Panc1 (cell line): ENCODE results near the gene CYSTM1. TPM values are rescaled to one million over a fixed set of nuclear protein-coding genes. Genes with fewer than 3 reads are reported as not detected.
A peak's percentile ranks its signal among the peaks of the same experiment; 100 is the strongest.

Source experiments
- ATAC-seq: fragments of 200-7000 bp; cut with Tn5 transposase; 2 replicates; pipeline ENCODE4 v1.9.1; 2020; ENCODE audit warnings: mild to moderate bottlenecking, moderate library complexity
- BruUV-seq: library from RNA; stranded (reverse); fragments of 400-500 nt; replicated peaks from 2 replicates; lab custom pipeline; 2021; lab: Mats Ljungman, UMichigan
- CTCF ChIA-PET: fragments of 300-600 bp; sonication (Branson Sonifier 250); formaldehyde crosslinking; loops from one replicate; lab custom pipeline; 2022; ENCODE audit warnings: antibody characterized with exemption; lab: Charles Lee
- POLR2A ChIA-PET: fragments of 300-600 bp; sonication (Branson Sonifier 250); formaldehyde crosslinking; loops from one replicate; lab custom pipeline; 2022; ENCODE audit warnings: antibody characterized with exemption; lab: Charles Lee
- DNase-seq: peaks from one replicate; pipeline ENCODE4 v3.0.0-alpha.2; 2010; ENCODE audit warnings: low read depth, low spot score
- H3K27ac ChIP-seq: 2 replicates; pipeline ENCODE4 v1.5.1; 2011; ENCODE audit warnings: mild to moderate bottlenecking, low read length, inconsistent platforms
- H3K27me3 ChIP-seq: fragments of 200-500 bp; sonication (Bioruptor generic); 2 replicates; pipeline ENCODE4 v1.6.0; 2014; ENCODE audit warnings: low read length, inconsistent platforms; ENCODE audit not compliant: control insufficient read depth, insufficient read depth
- H3K36me3 ChIP-seq: fragments of 200-500 bp; sonication (Bioruptor generic); 2 replicates; pipeline ENCODE4 v1.5.1; 2014; ENCODE audit warnings: inconsistent platforms, mild to moderate bottlenecking, low read length, moderate library complexity; ENCODE audit not compliant: control insufficient read depth, insufficient read depth
- H3K4me1 ChIP-seq: 2 replicates; pipeline ENCODE4 v1.5.1; 2011; ENCODE audit warnings: inconsistent platforms, mild to moderate bottlenecking, low read length, moderate library complexity; ENCODE audit not compliant: control insufficient read depth, insufficient read depth
- H3K4me3 ChIP-seq, 2 experiments: 2 replicates each; pipeline ENCODE4 v1.5.1; 2011 to 2012; ENCODE audit warnings: low read depth in 2 of 2, low read length in 2 of 2, mild to moderate bottlenecking in 2 of 2, inconsistent platforms in 1 of 2, moderate library complexity in 1 of 2
- H3K9me3 ChIP-seq: fragments of 200-500 bp; sonication (Bioruptor generic); 2 replicates; pipeline ENCODE4 v1.5.1; 2014; ENCODE audit warnings: low read depth, mild to moderate bottlenecking, inconsistent platforms, low read length, moderate library complexity; ENCODE audit not compliant: control insufficient read depth, insufficient read depth
- POLR2AphosphoS5 ChIP-seq: IDR thresholded peaks from 2 replicates; pipeline ENCODE4 v1.6.1; 2012; ENCODE audit warnings: mild to moderate bottlenecking, low read depth, low read length, moderate library complexity
- SIN3A ChIP-seq: IDR thresholded peaks from 2 replicates; pipeline ENCODE4 v1.6.1; 2012; ENCODE audit warnings: low read depth, mild to moderate bottlenecking, low read length, moderate library complexity, borderline replicate concordance; ENCODE audit not compliant: insufficient read depth
- TCF7L2 ChIP-seq: IDR thresholded peaks from 2 replicates; pipeline ENCODE4 v1.6.1; 2011; ENCODE audit warnings: mild to moderate bottlenecking, low read depth, low read length, inconsistent platforms
- in situ Hi-C: cut with HindIII; loops from 2 replicates; pipeline ENCODE4 v1.10.0; 2016; ENCODE audit warnings: low sequenced_read_pairs, low pct_unique_long_range_greater_than_20kb
- intact Hi-C: fragments of 100-400 bp; cut with micrococcal nuclease; formaldehyde crosslinking; loops from one replicate; pipeline ENCODE4 v1.10.0; 2022; ENCODE audit not compliant: unreplicated experiment
- total RNA-seq: library from RNA; stranded (reverse); gene quantifications from one replicate; pipeline ENCODE4 v1.2.1, GENCODE V29; 2021; ENCODE audit not compliant: unreplicated experiment
- TF ChIP-seq, protein P1 (sequence below), 2 experiments: IDR thresholded peaks; 2 replicates each; pipeline ENCODE4 v1.6.1; 2011 to 2012; ENCODE audit warnings: low read depth in 2 of 2, control low read depth in 1 of 2, low read length in 1 of 2, mild to moderate bottlenecking in 1 of 2, moderate library complexity in 1 of 2; ENCODE audit not compliant: insufficient read depth in 1 of 2
- TF ChIP-seq, protein P2 (sequence below): fragments of 450-650 bp; IDR thresholded peaks from 2 replicates; pipeline ENCODE4 v1.5.1; 2017; ENCODE audit warnings: mild to moderate bottlenecking

Gene CYSTM1
- total RNA-seq, 1 experiment from 2014 or later = 126 TPM

DNA sequence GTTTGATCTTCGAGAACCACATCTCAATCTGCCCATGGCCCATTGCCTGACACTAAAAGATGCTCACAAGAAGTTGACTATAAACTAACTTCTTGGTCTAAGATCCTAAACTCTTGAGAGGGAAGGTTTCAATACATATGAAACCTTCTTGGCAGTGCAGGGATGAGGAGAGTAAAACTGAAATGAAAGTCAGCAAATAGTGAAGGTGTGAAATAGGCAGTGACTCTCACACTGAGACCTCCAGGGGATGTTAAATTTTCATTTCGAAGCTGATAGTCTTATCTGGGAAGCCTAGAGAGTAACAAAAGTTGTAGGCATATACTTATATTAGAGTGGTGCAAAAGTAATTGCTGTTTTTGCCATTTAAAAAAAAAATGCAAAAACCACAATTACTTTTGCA lies 974 bp upstream of the CYSTM1 start:
- Histone ChIP-seq H3K4me1 (peaks cover 27% of the 10 kb centered on the region), H3K27ac (peak overlapping the region; percentile 91), H3K27me3 (no peaks in the 10 kb centered on the region), H3K9me3 (no peaks in the 10 kb centered on the region), H3K36me3 (no peaks in the 10 kb centered on the region), H3K4me3 (no peak overlapping the region)
- intact Hi-C loops (no loop called here), in situ Hi-C loops (no loop called here)
- no peak for TF ChIP-seq SIN3A
- TF ChIP-seq, protein P1, sequence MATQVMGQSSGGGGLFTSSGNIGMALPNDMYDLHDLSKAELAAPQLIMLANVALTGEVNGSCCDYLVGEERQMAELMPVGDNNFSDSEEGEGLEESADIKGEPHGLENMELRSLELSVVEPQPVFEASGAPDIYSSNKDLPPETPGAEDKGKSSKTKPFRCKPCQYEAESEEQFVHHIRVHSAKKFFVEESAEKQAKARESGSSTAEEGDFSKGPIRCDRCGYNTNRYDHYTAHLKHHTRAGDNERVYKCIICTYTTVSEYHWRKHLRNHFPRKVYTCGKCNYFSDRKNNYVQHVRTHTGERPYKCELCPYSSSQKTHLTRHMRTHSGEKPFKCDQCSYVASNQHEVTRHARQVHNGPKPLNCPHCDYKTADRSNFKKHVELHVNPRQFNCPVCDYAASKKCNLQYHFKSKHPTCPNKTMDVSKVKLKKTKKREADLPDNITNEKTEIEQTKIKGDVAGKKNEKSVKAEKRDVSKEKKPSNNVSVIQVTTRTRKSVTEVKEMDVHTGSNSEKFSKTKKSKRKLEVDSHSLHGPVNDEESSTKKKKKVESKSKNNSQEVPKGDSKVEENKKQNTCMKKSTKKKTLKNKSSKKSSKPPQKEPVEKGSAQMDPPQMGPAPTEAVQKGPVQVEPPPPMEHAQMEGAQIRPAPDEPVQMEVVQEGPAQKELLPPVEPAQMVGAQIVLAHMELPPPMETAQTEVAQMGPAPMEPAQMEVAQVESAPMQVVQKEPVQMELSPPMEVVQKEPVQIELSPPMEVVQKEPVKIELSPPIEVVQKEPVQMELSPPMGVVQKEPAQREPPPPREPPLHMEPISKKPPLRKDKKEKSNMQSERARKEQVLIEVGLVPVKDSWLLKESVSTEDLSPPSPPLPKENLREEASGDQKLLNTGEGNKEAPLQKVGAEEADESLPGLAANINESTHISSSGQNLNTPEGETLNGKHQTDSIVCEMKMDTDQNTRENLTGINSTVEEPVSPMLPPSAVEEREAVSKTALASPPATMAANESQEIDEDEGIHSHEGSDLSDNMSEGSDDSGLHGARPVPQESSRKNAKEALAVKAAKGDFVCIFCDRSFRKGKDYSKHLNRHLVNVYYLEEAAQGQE (IDR thresholded peaks at IDR 0.05; ENCODE audit: insufficient read depth in 1 of 2, low read depth in 2 of 2, low read length in 1 of 2) = no peak
- TF ChIP-seq, protein P2, sequence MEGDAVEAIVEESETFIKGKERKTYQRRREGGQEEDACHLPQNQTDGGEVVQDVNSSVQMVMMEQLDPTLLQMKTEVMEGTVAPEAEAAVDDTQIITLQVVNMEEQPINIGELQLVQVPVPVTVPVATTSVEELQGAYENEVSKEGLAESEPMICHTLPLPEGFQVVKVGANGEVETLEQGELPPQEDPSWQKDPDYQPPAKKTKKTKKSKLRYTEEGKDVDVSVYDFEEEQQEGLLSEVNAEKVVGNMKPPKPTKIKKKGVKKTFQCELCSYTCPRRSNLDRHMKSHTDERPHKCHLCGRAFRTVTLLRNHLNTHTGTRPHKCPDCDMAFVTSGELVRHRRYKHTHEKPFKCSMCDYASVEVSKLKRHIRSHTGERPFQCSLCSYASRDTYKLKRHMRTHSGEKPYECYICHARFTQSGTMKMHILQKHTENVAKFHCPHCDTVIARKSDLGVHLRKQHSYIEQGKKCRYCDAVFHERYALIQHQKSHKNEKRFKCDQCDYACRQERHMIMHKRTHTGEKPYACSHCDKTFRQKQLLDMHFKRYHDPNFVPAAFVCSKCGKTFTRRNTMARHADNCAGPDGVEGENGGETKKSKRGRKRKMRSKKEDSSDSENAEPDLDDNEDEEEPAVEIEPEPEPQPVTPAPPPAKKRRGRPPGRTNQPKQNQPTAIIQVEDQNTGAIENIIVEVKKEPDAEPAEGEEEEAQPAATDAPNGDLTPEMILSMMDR = no peak
- no peak for TF ChIP-seq POLR2AphosphoS5
- no peak for TF ChIP-seq TCF7L2
- DNase-seq (no peak), ATAC-seq (no peak)
- BruUV-seq = no TSS peak
- CTCF ChIA-PET = no interaction called here
- POLR2A ChIA-PET = interaction anchor here (0.6 kb wide), 1 partner anchor 14 kb away, joined by 14 read pairs; no protein-coding TSS in a partner anchor

DNA sequence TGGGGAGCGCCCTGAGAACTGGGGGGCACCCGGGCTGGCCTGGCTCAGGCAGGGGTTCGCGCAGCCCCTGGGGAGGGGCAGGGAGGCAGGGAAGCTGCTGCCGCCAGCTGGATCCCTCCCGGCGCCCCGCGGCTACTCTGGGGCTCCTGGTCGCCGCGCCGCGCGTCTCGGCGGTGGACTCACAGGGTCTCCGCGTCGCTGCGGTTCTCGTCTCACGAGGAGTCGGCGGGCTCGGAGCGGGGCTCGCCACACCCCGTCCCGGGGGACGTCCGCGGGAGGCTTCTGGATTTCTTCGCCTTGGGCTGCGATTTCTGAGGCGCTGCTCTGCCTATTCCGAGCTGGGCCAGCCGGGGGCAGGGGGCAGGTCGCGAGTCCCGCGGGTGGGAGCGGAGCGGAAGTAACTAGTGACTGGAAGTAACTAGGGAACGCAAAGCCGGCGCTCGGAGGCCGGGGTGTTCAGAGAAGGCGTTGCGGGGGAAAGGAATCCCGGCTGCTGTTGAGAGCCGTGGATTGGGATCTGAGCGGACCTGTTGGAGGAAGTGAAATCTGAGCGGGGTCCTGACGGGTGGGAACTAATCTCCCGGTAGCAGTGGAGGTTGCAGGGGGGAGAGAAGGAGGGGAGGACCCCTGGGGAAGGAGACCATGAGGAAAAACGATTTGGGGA lies 511 bp downstream of the CYSTM1 start:
- no peak for DNase-seq
- ATAC-seq = peak; percentile 68
- no peaks in the 10 kb centered on the region for H3K27me3 ChIP-seq
- peaks cover 34% of the 10 kb centered on the region for H3K4me1 ChIP-seq
- ChIA-PET CTCF (no interaction called here), POLR2A (interaction anchor here (0.6 kb wide), 1 partner anchor 247 kb away, joined by 3 read pairs; no protein-coding TSS in a partner anchor)
- BruUV-seq = no TSS peak
- peak overlapping the region; percentile 67 to 99 for H3K4me3 ChIP-seq
- intact Hi-C loops = no loop called here
- no peaks in the 10 kb centered on the region for H3K36me3 ChIP-seq
- in situ Hi-C loops = no loop called here
- TF ChIP-seq POLR2AphosphoS5 (no peak; the same call in 1 of the 2 replicates), TCF7L2 (no peak), SIN3A (no peak)
- TF ChIP-seq, protein P2 = no peak
- TF ChIP-seq, protein P1 (IDR thresholded peaks at IDR 0.05; ENCODE audit: insufficient read depth in 1 of 2, low read depth in 2 of 2, low read length in 1 of 2) = no peak
- H3K27ac ChIP-seq = peak overlapping the region; percentile 87
- no peaks in the 10 kb centered on the region for H3K9me3 ChIP-seq
